Erythroblast (primary cell): Measurements from ENCODE around the gene MBD5.

Experiments used
- GATA1 ChIP-seq: IDR thresholded peaks from 2 replicates; pipeline ENCODE4 v1.6.1; 2011; ENCODE audit warnings: low read depth, mild to moderate bottlenecking, control low read depth, low read length, moderate library complexity
- POLR2A ChIP-seq: IDR thresholded peaks from 2 replicates; pipeline ENCODE4 v1.6.1; 2011; ENCODE audit warnings: mild to moderate bottlenecking, low read length

- no peak for TF ChIP-seq POLR2A
- TF ChIP-seq GATA1 = no peak
Observed at GRCh38 chr2:148194882-148195281, 174.0 kb downstream of the MBD5 start.
